Measurements from ENCODE around the gene PROCA1. TPM values are rescaled to one million over a fixed set of nuclear protein-coding genes. Genes with fewer than 3 reads are reported as not detected.
"Not testable (repeated sequence)": the region's sequence is repeated elsewhere in the genome, so short reads cannot be mapped to it uniquely, and the experiment has no call there.

The PROCA1 gene
- total RNA-seq, 1 experiment from 2014 or later: 13.9 TPM

DNA sequence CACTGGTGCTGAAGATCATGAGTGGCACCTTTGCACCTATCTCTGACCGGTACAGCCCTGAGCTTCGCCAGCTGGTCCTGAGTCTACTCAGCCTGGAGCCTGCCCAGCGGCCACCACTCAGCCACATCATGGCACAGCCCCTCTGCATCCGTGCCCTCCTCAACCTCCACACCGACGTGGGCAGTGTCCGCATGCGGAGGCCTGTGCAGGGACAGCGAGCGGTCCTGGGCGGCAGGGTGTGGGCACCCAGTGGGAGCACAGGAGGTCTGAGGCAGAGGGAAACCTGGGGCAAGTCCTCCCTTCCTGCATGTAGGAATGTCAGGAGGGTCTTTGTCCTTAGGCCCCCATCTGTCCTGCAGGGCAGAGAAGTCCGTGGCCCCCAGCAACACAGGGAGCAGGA is 25.6 kb upstream of the PROCA1 start:
- Histone ChIP-seq H3K4me3 (ENCODE audit: insufficient read depth, low read depth, low read length) (no peak overlapping the region), H3K36me3 (replicated peaks; ENCODE audit: control insufficient read depth, insufficient read depth, low read length) (peaks cover 10% of the 10 kb centered on the region), H3K27me3 (ENCODE audit: control insufficient read depth, insufficient read depth, low read length) (no peaks in the 10 kb centered on the region)
- no peak for DNase-seq

DNA sequence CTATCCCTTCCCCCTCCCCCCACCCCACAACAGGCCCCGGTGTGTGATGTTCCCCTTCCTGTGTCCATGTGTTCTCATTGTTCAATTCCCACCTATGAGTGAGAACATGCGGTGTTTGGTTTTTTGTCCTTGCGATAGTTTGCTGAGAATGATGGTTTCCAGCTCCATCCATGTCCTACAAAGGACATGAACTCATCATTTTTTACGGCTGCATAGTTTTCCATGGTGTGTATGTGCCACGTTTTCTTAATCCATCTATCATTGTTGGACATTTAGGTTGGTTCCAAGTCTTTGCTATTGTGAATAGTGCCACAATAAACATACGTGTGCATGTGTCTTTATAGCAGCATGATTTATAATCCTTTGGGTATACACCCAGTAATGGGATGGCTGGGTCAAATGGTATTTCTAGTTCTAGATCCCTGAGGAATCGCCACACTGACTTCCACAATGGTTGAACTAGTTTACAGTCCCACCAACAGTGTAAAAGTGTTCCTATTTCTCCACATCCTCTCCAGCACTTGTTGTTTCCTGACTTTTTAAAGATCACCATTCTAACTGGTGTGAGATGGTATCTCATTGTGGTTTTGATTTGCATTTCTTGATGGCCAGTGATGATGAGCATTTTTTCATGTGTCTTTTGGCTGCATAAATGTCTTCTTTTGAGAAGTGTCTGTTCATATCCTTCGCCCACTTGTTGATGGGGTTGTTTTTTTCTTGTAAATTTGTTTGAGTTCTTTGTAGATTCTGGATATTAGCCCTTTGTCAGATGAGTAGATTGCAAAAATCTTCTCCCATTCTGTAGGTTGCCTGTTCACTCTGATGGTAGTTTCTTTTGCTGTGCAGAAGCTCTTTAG is 24.5 kb upstream of the PROCA1 start:
- H3K36me3 ChIP-seq (replicated peaks; ENCODE audit: control insufficient read depth, insufficient read depth, low read length): peaks cover 10% of the 10 kb centered on the region
- DNase-seq; H3K27me3 ChIP-seq (ENCODE audit: control insufficient read depth, insufficient read depth, low read length); H3K4me3 ChIP-seq (ENCODE audit: insufficient read depth, low read depth, low read length): not testable (repeated sequence)

DNA sequence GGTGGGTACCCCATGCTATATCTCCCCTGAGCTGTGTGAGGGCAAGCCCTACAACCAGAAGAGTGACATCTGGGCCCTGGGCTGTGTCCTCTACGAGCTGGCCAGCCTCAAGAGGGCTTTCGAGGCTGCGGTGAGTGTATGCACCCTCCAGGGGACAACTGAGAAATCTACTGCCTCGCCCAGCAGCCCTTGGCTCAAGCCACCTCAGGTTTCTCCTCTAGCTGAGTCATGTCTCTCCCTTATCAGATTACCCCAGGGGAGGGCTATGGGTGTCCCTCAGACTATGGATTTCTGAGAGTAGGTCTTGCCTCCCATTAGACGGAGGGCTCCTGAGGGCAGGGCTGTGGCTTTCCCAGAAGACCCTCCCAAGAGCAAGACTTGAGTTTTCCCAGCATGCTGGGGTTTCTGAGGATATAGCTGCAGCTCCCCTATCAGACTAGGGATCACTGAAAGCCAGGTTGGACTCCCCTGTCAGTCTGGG is 23.6 kb upstream of the PROCA1 start:
- Histone ChIP-seq H3K4me3 (ENCODE audit: insufficient read depth, low read depth, low read length) (no peak overlapping the region), H3K27me3 (ENCODE audit: control insufficient read depth, insufficient read depth, low read length) (no peaks in the 10 kb centered on the region), H3K36me3 (replicated peaks; ENCODE audit: control insufficient read depth, insufficient read depth, low read length) (peaks cover 6% of the 10 kb centered on the region)
- DNase-seq: no peak

DNA sequence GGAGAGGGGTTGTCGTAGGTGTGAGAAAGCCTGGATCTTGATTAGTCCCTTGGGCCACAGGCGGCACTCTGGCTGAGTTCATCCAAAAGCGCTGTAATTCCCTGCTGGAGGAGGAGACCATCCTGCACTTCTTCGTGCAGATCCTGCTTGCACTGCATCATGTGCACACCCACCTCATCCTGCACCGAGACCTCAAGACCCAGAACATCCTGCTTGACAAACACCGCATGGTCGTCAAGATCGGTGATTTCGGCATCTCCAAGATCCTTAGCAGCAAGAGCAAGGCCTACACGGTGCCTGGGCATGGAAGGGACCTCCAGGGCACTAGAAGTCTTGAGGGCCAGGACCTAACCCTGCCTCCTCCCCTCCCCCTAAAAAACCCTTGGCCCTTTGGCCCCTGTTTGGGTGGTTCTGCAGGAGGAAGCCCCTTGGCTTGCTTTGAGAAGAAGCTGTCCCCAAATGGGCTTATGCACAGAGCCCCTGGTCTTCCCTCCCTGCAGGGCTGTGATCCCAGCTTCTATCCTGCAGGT is 23.1 kb upstream of the PROCA1 start:
- DNase-seq: no peak
- H3K27me3 ChIP-seq (ENCODE audit: control insufficient read depth, insufficient read depth, low read length): no peaks in the 10 kb centered on the region
- no peak overlapping the region for H3K4me3 ChIP-seq (ENCODE audit: insufficient read depth, low read depth, low read length)
- H3K36me3 ChIP-seq (replicated peaks; ENCODE audit: control insufficient read depth, insufficient read depth, low read length): peaks cover 6% of the 10 kb centered on the region

- Histone ChIP-seq H3K27me3 (ENCODE audit: control insufficient read depth, insufficient read depth, low read length) (no peaks in the 10 kb centered on the region), H3K4me3 (ENCODE audit: insufficient read depth, low read depth, low read length) (no peak overlapping the region), H3K36me3 (replicated peaks; ENCODE audit: control insufficient read depth, insufficient read depth, low read length) (peaks cover 2% of the 10 kb centered on the region)
- DNase-seq: no peak
Measured at GRCh38 chr17:28733346-28733745, 21.7 kb upstream of the PROCA1 start.

- Histone ChIP-seq H3K27me3 (ENCODE audit: control insufficient read depth, insufficient read depth, low read length) (no peaks in the 10 kb centered on the region), H3K4me3 (ENCODE audit: insufficient read depth, low read depth, low read length) (no peak overlapping the region), H3K36me3 (replicated peaks; ENCODE audit: control insufficient read depth, insufficient read depth, low read length) (peaks cover under 1% of the 10 kb centered on the region)
- DNase-seq: no peak
Measured at GRCh38 chr17:28729950-28730330, 18.3 kb upstream of the PROCA1 start.

GRCh38 chr17:28728364-28729200 is 16.9 kb upstream of the PROCA1 start, which contains the start of gene NEK8:
NEK8 (plus strand) TSS chr17:28728788; CDS start chr17:28728814, 26 bp downstream.
- peaks cover 10% of the 10 kb centered on the region for H3K36me3 ChIP-seq (replicated peaks; ENCODE audit: control insufficient read depth, insufficient read depth, low read length)
- DNase-seq: peak; percentile 96
- H3K4me3 ChIP-seq (ENCODE audit: insufficient read depth, low read depth, low read length): peak within 1 kb of the TSS; percentile 90
- H3K27me3 ChIP-seq (ENCODE audit: control insufficient read depth, insufficient read depth, low read length): no peaks in the 10 kb centered on the region

DNA sequence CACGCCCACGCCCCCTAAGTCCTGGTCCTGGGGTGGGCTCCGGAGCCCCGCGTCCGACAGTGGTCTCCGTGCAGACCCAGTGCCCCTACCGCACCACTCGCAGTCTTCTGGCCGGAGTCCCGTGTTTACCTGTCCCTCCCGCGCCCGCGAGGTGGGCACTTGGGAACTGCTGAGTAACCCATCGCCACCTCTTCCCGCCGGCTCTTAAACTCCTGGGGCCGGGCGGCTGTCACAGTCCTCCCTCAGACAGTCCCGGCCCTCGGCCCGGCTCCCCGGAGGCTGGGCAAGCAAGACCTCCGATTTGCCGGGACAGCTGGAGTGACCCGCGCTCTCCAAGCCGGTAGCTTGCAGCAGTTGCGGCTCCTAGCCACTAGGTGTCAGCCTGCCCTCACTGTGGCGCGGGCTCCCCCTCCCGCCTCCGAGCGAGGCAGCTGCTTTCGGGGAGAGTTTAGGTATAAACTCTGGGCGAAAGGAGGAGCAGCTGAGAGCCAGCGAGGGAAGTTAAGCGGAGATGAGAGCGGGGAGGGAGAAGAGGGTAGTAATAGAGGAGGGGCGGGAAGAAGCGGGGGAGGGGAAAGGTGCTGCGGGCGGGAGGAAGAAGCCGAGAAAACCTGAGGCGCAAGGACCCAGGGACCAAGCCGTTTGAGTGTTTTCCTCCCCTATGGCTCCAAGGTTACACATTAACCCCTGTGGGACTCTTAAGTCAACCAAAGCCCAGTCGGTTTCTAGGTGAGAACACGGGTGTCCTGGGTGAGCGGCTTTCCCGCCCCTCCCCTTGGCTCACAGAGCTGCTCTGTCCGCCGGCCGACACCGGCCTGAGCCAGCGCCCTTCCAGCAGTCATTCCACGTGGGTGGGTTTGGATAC is 15.2 kb upstream of the PROCA1 start:
- Histone ChIP-seq H3K4me3 (ENCODE audit: insufficient read depth, low read depth, low read length) (peak overlapping the region; percentile 90), H3K27me3 (ENCODE audit: control insufficient read depth, insufficient read depth, low read length) (no peaks in the 10 kb centered on the region), H3K36me3 (replicated peaks; ENCODE audit: control insufficient read depth, insufficient read depth, low read length) (peaks cover 25% of the 10 kb centered on the region)
- DNase-seq: peak; percentile 95

DNA sequence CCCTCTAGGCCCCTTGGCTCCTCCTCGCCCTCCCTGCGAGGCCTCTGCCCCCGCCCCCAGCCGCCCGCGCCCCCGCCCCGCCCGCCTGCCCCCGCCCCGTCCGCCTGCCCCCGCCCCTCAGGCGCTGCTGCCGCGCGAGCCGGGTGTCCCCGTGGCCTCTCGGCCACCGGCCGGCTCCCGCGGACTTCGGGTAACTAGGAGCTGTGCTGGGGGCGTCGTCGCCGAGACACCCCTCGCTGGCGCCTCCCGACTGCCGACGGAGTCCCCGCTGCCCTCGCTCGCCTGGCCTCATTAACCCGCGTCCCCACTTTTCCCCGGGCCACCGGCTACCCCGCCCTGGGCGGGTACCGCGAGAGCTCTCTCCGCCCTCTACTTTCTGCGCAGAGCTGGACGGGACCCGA is 14.5 kb upstream of the PROCA1 start, which contains the start of gene TLCD1:
TLCD1 (minus strand) TSS at position 8 of the 401 bp plus-strand sequence. CDS start 136 bp downstream, outside the sequence.
- peak; percentile 96 for DNase-seq
- no peaks in the 10 kb centered on the region for H3K27me3 ChIP-seq (ENCODE audit: control insufficient read depth, insufficient read depth, low read length)
- peak within 1 kb of the TSS; percentile 90 for H3K4me3 ChIP-seq (ENCODE audit: insufficient read depth, low read depth, low read length)
- peaks cover 30% of the 10 kb centered on the region for H3K36me3 ChIP-seq (replicated peaks; ENCODE audit: control insufficient read depth, insufficient read depth, low read length)

DNA sequence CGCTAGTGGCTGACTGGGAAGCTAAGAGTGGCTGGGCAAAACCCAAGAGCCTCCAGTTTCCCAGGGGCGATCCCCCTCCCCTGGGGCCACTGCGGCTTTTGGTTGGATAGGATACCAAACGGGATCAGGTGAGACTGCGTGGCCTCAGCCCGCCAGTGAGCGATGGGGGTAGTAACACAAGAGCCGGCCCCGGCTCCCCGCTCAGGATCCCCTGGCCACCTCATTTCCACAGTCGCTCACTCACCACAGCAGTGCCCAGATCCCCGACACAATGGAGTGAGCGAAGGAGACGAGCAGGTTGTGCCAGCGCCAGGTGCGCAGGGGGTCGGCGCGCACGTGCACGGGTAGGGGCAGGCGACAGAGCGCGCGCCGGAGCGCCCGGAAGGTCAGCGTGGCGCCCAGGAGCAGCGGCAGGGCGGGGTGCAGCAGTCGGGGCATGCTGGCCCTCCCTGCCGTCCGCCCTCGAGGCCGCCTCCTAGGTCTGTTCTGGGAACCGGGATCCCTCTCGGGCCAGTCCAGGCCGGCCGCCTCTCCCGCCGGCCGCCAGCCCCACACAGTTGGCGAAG is 14.1 kb upstream of the PROCA1 start:
- H3K27me3 ChIP-seq (ENCODE audit: control insufficient read depth, insufficient read depth, low read length): no peaks in the 10 kb centered on the region
- no peak for DNase-seq
- H3K4me3 ChIP-seq (ENCODE audit: insufficient read depth, low read depth, low read length): peak overlapping the region; percentile 82
- H3K36me3 ChIP-seq (replicated peaks; ENCODE audit: control insufficient read depth, insufficient read depth, low read length): peaks cover 34% of the 10 kb centered on the region

GRCh38 chr17:28725166-28725659 is 13.5 kb upstream of the PROCA1 start:
- peak; percentile 54 for DNase-seq
- peaks cover 34% of the 10 kb centered on the region for H3K36me3 ChIP-seq (replicated peaks; ENCODE audit: control insufficient read depth, insufficient read depth, low read length)
- H3K4me3 ChIP-seq (ENCODE audit: insufficient read depth, low read depth, low read length): peak overlapping the region; percentile 82
- no peaks in the 10 kb centered on the region for H3K27me3 ChIP-seq (ENCODE audit: control insufficient read depth, insufficient read depth, low read length)

DNA sequence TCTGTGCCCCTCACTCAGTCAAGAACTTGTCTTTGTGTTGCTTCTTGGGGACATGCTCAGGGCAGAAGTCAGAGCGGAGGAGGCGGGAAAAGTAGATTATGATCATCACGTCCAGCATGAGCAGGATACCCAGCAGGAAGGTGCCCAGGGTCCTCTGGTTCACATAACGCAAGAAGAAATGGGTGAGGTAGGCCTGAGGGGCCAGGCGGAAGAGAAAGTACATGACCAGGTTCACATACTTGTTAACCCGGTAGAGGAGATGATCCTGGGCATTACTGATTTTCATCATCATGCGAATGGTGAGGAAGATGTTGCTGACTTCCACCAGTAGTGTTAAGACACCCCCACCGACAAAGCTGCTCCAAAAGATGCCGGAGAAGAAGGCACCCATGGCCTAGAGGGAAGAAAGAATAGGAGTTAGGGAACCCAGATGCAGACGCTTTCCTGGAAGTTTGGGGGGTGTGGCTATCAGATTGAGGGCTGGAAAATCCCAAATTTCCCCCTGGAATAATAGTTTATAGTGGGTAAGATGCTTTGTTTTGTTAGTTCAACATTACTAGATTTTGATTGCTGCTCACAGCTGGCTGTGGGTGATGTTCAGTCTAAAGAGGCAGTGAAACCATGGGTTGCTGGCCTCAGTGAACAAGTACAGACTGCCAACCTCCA is 12.9 kb upstream of the PROCA1 start:
- H3K4me3 ChIP-seq (ENCODE audit: insufficient read depth, low read depth, low read length): peak overlapping the region; percentile 82
- peaks cover 34% of the 10 kb centered on the region for H3K36me3 ChIP-seq (replicated peaks; ENCODE audit: control insufficient read depth, insufficient read depth, low read length)
- no peaks in the 10 kb centered on the region for H3K27me3 ChIP-seq (ENCODE audit: control insufficient read depth, insufficient read depth, low read length)
- DNase-seq: no peak
